ENCODE measurements around the gene KRT8. TPM values are rescaled to one million over a fixed set of nuclear protein-coding genes. Genes with fewer than 3 reads are reported as not detected.

The KRT8 gene
- total RNA-seq, 1 experiment from 2014 or later: 1,655 TPM

DNA sequence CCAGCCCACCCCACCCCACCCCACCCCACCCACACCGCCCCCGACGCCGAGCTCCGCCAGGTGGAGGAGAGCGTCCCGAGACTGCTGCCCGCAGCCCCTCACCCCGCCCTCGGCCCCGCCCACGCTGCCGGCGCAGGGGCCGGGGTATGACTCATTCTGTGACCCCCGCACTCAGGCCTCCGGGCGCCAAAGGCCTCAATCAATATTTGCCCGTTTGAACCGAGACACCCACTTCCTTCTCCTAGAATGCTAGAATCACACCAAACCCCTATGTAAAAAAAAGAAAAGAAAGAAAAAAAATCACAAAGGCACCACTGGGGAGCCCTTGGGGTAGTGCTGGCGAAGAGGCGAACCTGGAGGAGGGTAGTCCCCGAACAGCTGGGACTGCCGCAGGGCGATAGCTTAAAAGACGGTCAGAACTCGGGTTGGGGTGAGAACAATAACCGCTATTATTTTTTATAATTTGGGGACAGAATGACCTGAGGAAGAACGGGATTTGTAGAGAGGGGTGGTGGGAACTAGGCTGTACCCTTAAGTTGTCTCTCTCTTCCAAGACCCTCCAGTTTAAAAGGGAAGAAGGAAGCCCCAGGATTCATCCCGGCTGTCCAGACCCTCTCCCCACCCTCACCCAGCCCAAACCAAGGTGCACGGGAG lies 894 bp downstream of the KRT8 start:
- ChIA-PET CTCF (interaction anchor here (1.4 to 4.4 kb wide), 4 partner anchors 19 to 76 kb away, joined by 4 to 51 read pairs (median 20); no protein-coding TSS in a partner anchor), RAD21 (ENCODE audit: low non-redundant PET in 1 of 2, low total read pairs in 2 of 2, uncharacterized antibody in 2 of 2, unreplicated experiment in 2 of 2) (interaction anchor here (0.6 to 2.6 kb wide), 6 partner anchors 19 to 77 kb away, joined by 3 to 28 read pairs (median 8); no protein-coding TSS in a partner anchor), POLR2A (interaction anchor here (1.0 to 18.0 kb wide), 13 partner anchors 9 to 756 kb away, joined by 3 to 379 read pairs (median 28); partner anchors contain the start of genes KRT18 and SPRYD3)
- Histone ChIP-seq H3K27me3 (ENCODE audit: insufficient read depth, low read length) (no peaks in the 10 kb centered on the region), H3K79me2 (ENCODE audit: insufficient read depth, low read length) (peaks cover 62% of the 10 kb centered on the region), H3K9ac (ENCODE audit: low read length) (peak overlapping the region; percentile 91), H3K9me3 (ENCODE audit: control insufficient read depth in 1 of 2, insufficient read depth in 1 of 2, low read depth in 1 of 2, low read length in 2 of 2) (no peaks in the 10 kb centered on the region), H3K27ac (ENCODE audit: low read depth, low read length) (peak overlapping the region; percentile 92), H3K4me2 (ENCODE audit: low read length) (peak overlapping the region; percentile 88), H3K36me3 (ENCODE audit: control insufficient read depth in 1 of 2, insufficient read depth in 2 of 2, low read length in 2 of 2) (peaks cover 20 to 33% of the 10 kb centered on the region in 2 experiments), H3K9me2 (ENCODE audit: insufficient read depth) (no peaks in the 10 kb centered on the region), H3K4me1 (ENCODE audit: control insufficient read depth in 1 of 2, insufficient read depth in 2 of 2, low read length in 2 of 2) (peaks cover 63 to 82% of the 10 kb centered on the region in 2 experiments), H4K20me1 (ENCODE audit: insufficient read depth) (peaks cover 30% of the 10 kb centered on the region; the same call in 1 of the 2 replicates), H3K4me3 (replicated peaks in 1 of 2; ENCODE audit: low read depth in 1 of 2, low read length in 2 of 2) (peak overlapping the region; percentile 91 to 97), H2AFZ (ENCODE audit: low read depth, low read length, poor library complexity, severe bottlenecking) (no peak overlapping the region)
- TF ChIP-seq, protein P1, sequence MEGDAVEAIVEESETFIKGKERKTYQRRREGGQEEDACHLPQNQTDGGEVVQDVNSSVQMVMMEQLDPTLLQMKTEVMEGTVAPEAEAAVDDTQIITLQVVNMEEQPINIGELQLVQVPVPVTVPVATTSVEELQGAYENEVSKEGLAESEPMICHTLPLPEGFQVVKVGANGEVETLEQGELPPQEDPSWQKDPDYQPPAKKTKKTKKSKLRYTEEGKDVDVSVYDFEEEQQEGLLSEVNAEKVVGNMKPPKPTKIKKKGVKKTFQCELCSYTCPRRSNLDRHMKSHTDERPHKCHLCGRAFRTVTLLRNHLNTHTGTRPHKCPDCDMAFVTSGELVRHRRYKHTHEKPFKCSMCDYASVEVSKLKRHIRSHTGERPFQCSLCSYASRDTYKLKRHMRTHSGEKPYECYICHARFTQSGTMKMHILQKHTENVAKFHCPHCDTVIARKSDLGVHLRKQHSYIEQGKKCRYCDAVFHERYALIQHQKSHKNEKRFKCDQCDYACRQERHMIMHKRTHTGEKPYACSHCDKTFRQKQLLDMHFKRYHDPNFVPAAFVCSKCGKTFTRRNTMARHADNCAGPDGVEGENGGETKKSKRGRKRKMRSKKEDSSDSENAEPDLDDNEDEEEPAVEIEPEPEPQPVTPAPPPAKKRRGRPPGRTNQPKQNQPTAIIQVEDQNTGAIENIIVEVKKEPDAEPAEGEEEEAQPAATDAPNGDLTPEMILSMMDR (IDR thresholded peaks at IDR 0.05 in 2 of 3, conservative IDR thresholded peaks at IDR 0.05 in 1 of 3; ENCODE audit: borderline replicate concordance in 1 of 3, insufficient read depth in 1 of 3, low read depth in 2 of 3, low read length in 2 of 3): no peak
- TF ChIP-seq JUND (IDR thresholded peaks at IDR 0.05) (no peak), CBX3 (IDR thresholded peaks at IDR 0.05; ENCODE audit: low read depth) (no peak), POLR2A (IDR thresholded peaks at IDR 0.05; ENCODE audit: borderline replicate concordance, extremely low read depth, insufficient read depth, insufficient read length) (no peak), YY1 (IDR thresholded peaks at IDR 0.05; ENCODE audit: extremely low read depth, insufficient replicate concordance, low read depth, low read length) (no peak), ZNF274 (IDR thresholded peaks at IDR 0.05; ENCODE audit: low read depth, low read length) (no peak), SIN3A (IDR thresholded peaks at IDR 0.05; ENCODE audit: low read depth) (no peak), RAD21 (IDR thresholded peaks at IDR 0.05; ENCODE audit: low read depth) (no peak), POLR2AphosphoS5 (IDR thresholded peaks at IDR 0.05; ENCODE audit: low read depth, low read length) (no peak), TCF7L2 (IDR thresholded peaks at IDR 0.05; ENCODE audit: borderline replicate concordance, extremely low read depth, insufficient read depth, insufficient read length) (no peak), SRF (IDR thresholded peaks at IDR 0.05; ENCODE audit: low read depth) (no peak), FOSL1 (IDR thresholded peaks at IDR 0.05; ENCODE audit: low read depth) (no peak)
- TF ChIP-seq, protein P2, sequence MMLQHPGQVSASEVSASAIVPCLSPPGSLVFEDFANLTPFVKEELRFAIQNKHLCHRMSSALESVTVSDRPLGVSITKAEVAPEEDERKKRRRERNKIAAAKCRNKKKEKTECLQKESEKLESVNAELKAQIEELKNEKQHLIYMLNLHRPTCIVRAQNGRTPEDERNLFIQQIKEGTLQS (IDR thresholded peaks at IDR 0.05): no peak
- TF ChIP-seq, protein P3, sequence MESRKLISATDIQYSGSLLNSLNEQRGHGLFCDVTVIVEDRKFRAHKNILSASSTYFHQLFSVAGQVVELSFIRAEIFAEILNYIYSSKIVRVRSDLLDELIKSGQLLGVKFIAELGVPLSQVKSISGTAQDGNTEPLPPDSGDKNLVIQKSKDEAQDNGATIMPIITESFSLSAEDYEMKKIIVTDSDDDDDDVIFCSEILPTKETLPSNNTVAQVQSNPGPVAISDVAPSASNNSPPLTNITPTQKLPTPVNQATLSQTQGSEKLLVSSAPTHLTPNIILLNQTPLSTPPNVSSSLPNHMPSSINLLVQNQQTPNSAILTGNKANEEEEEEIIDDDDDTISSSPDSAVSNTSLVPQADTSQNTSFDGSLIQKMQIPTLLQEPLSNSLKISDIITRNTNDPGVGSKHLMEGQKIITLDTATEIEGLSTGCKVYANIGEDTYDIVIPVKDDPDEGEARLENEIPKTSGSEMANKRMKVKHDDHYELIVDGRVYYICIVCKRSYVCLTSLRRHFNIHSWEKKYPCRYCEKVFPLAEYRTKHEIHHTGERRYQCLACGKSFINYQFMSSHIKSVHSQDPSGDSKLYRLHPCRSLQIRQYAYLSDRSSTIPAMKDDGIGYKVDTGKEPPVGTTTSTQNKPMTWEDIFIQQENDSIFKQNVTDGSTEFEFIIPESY (IDR thresholded peaks at IDR 0.05; ENCODE audit: extremely low read depth, insufficient replicate concordance, low read length): no peak
- TF ChIP-seq, protein P4, sequence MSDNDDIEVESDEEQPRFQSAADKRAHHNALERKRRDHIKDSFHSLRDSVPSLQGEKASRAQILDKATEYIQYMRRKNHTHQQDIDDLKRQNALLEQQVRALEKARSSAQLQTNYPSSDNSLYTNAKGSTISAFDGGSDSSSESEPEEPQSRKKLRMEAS (IDR thresholded peaks at IDR 0.05): no peak
- TSS peak; percentile 61 for BruUV-seq (replicated peaks)
- intact Hi-C loops (cut with micrococcal nuclease): loop anchor here (2.0 kb wide), 1 partner anchor 49 kb away; no protein-coding TSS in a partner anchor
- DNase-seq (ENCODE audit: low read depth, low spot score) (no peak), ATAC-seq (peak; percentile 24)
